IPS-NIHi7 (cell line): ENCODE measurements around the gene GSDME.

Source experiments
- DNase-seq: peaks from one replicate; pipeline ENCODE4 v3.0.0; 2012; ENCODE audit warnings: mixed read lengths; ENCODE audit errors: extremely low spot score

Gene GSDME

DNA sequence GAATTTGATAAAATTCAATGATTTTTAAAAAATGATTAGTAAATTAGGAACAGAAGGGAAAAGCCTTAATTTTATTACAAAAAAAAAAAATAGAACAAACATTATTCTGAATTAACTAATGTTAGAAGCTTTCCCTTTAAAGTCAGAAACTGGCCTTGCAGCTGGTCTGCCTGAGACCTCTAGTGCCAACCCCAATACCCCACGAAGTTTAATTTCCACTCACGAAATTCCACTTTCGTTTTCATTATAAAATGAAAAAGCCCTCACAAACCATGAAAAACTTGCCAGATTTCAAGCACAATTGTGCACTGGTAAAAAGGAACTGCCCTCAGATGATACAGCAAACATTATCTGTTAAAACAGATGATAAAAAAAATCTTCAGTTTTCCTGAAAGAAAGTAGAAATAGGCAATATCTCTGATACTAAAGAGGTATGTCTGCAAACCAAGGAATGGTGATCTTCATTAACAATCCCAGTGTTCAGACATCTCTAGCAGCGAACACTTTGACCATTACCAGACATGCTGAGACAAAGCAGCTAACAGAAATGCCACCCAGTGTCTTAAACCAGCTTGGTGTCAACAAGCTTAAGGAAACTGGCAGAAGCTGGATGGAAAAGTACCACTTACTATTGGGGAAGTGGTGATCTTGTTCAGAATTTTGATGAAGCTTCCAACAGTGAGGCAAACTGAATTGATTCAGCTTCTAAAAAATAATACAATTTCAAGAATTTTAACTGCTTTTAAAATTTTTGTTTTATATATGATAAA lies 103.8 kb downstream of the GSDME start:
- no peak for DNase-seq

DNA sequence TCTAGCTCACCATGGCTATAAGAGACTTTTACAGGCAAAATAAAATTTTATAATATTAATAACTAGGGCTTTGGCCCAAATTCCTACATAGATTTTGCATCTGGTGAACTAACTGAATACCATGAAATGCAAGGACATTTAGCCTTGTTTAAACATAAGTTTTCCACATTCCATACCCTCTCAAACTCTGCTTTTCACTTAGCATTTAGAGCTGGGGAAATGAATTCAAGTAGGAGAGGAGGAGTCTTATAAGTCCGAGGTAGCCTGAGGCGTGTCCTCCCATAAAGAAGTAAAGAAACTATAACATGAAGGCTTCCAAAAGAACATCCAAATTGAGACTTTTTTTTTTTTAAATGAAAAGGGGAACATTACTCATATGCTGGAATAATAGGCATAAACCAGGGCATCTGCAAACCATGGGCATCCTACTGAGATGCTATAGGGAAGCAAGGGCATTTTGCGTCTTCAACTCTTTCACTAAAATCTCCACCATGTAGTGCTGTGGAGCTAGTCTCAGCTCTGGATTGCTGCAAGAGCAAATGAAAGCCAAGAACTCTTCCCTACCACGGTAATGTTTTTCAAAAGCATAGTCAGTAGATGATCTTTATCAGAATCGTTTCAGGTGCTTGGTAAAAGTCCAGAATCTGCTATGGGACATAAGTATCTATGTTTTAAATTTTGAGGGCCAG lies 104.9 kb downstream of the GSDME start:
- no peak for DNase-seq
